ENCODE data around the gene PLCE1.

- TF ChIP-seq CTCF (IDR thresholded peaks at IDR 0.05; ENCODE audit: low read length) (no peak), EZH2phosphoT487 (IDR thresholded peaks at IDR 0.05; ENCODE audit: low read length) (no peak), EZH2 (optimal IDR thresholded peaks at IDR 0.05; ENCODE audit: low read depth, low read length) (no peak)
Observed at GRCh38 chr10:94037286-94037685, 43.6 kb downstream of the PLCE1 start.

Measured in MM.1S (cell line).